ENCODE results near the gene KRTAP5-1.

Gene KRTAP5-1

GRCh38 chr11:1542267-1542666 lies 42.8 kb downstream of the KRTAP5-1 start:
- no peak for DNase-seq (ENCODE audit: low spot score)

DNA sequence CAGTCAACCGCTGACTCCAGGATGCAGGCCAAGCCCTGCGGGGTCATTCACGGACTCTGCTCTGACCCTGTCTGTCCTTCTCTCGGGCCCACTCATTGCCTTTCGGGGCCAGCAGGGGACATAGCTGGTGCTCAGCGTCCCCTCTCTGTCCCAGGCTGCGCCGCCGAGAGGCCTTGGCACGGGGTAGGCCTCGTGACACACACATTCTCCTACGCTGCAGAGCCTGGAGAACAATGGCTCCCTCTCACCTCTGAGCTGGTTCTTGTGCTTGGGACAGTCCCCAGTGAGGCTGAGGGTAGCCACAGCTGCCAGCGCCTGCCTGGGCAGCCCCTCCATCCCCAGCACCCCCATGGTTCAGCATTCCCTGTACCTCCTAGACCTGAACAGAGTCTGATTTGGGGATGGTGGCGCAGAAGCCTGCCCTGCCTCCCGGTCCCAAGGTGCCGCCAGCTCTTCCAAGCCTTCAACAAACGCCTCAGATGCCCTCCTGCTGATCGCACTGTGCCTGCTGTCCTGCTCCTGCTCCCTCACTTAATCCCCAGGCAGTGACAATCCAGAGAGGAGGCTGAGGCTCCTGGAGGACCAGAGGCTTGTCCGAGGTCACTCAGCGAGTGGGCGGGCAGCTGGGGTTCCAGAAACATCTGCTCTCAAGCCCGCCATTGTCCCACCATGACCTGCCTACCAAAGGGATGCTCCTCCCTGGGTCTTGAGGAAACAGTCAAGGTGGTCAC lies 43.4 kb downstream of the KRTAP5-1 start:
- no peak for DNase-seq (ENCODE audit: low spot score)

GRCh38 chr11:1540074-1540473 lies 45.0 kb downstream of the KRTAP5-1 start:
- DNase-seq (ENCODE audit: low spot score), result no peak

DNA sequence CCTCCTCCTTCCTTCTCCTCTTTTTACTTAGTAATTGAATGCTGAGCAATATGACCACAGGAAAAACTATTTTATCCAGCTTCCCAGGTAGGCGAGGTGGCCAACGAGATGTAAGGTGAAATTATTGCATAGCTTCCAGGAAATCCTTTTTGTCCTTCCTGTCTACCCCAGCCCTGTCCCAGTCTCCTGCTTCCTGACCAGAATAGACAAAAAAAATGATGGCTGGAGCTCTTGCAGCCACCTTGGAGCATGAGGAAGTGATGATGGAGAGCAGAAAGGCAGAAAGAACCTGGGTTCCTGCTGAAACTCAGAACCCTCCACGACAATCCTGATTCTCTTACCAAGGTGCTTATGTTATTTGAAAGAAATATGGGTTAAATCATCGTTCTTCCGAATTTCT lies 46.9 kb downstream of the KRTAP5-1 start:
- DNase-seq (ENCODE audit: low spot score), result no peak

DNA sequence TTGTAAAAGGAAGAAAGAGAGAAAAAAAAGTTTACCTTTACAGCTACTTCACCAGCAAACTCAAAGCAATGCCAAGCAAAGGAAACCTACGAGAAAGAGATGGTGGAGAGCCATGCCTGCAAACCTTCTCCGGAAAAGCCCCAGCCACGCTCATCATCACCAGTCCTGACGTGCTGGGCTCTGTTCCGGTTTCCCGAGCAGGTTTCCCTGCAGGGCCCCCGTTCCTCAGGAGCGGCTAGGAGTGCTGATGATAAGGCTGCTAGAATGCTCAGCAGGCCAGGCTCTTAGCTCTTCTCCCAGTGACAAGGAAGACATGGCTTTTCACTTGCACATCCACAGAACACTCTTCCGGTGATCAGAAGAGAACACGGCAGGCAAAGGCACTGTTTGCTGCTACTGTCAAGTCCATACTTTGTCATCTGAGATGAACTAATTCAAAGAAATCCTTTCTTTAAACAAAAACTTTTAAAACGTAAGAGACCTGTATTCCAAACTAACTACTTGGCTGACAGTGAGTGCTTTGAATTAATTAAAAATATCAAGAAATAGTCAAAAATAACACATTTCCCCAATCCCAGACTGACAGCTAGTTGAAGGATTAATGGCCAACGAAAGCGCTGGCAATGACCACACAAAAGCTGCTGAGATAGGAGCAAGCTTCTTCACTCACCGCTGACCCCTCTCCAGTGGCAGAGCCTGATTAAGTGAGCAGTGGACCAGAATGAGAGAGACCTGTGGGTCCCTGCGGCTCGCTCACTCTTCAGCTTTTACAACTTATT lies 48.8 kb downstream of the KRTAP5-1 start:
- no peak for DNase-seq (ENCODE audit: low spot score)

GRCh38 chr11:1534682-1535081 lies 50.4 kb downstream of the KRTAP5-1 start:
- DNase-seq (ENCODE audit: low spot score), result no peak

Measured in CD4-positive, alpha-beta T cell treated with Interleukin-6 at 100 ng/mL for 8 hours (primary cell).